Common myeloid progenitor, CD34-positive (primary cell): ENCODE results near the gene MGAT2.
A peak's percentile ranks its signal among the peaks of the same experiment; 100 is the strongest.
"Not testable (repeated sequence)": the region's sequence is repeated elsewhere in the genome, so short reads cannot be mapped to it uniquely, and the experiment has no call there.

ENCODE experiments used
- CTCF ChIA-PET: fragments of 350-600 bp; sonication (Branson Sonifier 250); formaldehyde crosslinking; loops from one replicate; lab custom pipeline; 2021; ENCODE audit warnings: antibody characterized with exemption; lab: Charles Lee
- POLR2A ChIA-PET: fragments of 350-600 bp; sonication (Branson Sonifier 250); formaldehyde crosslinking; loops from one replicate; lab custom pipeline; 2021; ENCODE audit warnings: antibody characterized with exemption; lab: Charles Lee
- DNase-seq, 3 donors: peaks; one replicate each; pipeline versions ENCODE4 v3.0.0 to v3.0.0-alpha.2; 2013
- H3K27ac ChIP-seq, 2 experiments: 1 replicate in 1 of 2; 2 replicates in 1 of 2; pipeline ENCODE4 v1.7.0; 2013; ENCODE audit warnings: inconsistent platforms in 2 of 2, low read length in 2 of 2, mild to moderate bottlenecking in 2 of 2, low read depth in 1 of 2, moderate library complexity in 1 of 2; ENCODE audit not compliant: severe bottlenecking in 2 of 2, insufficient read depth in 1 of 2, poor library complexity in 1 of 2
- H3K27me3 ChIP-seq, 5 experiments: replicated peaks in 2 of 5; 1 replicate in 3 of 5; 2 replicates in 2 of 5; pipeline versions ENCODE4 v1.6.1 to v1.7.0; 2013; ENCODE audit warnings: low read length in 4 of 5, mild to moderate bottlenecking in 2 of 5, moderate library complexity in 2 of 5, inconsistent platforms in 1 of 5; ENCODE audit not compliant: insufficient read depth in 5 of 5, control insufficient read depth in 4 of 5
- H3K36me3 ChIP-seq, 4 experiments: 1 replicate in 2 of 4; 2 replicates in 2 of 4; pipeline versions ENCODE4 v1.6.1 to v1.7.0; 2013; ENCODE audit warnings: low read length in 3 of 4, control low read depth in 1 of 4, mild to moderate bottlenecking in 1 of 4; ENCODE audit not compliant: control insufficient read depth in 4 of 4, insufficient read depth in 4 of 4
- H3K4me1 ChIP-seq, 4 experiments: 1 replicate in 3 of 4; 2 replicates in 1 of 4; pipeline versions ENCODE4 v1.6.1 to v1.7.1; 2013; ENCODE audit warnings: low read length in 3 of 4, mild to moderate bottlenecking in 3 of 4, control low read depth in 1 of 4, inconsistent platforms in 1 of 4, moderate library complexity in 1 of 4; ENCODE audit not compliant: control insufficient read depth in 4 of 4, insufficient read depth in 4 of 4; ENCODE audit errors: control extremely low read depth in 1 of 4
- H3K4me3 ChIP-seq, 7 experiments: 1 replicate in 4 of 7; 2 replicates in 3 of 7; pipeline versions ENCODE4 v1.5.1 to v1.7.0; 2013; ENCODE audit warnings: mild to moderate bottlenecking in 7 of 7, low read length in 6 of 7, moderate library complexity in 6 of 7, inconsistent platforms in 2 of 7, low read depth in 2 of 7, control low read depth in 1 of 7; ENCODE audit not compliant: insufficient read depth in 4 of 7, control insufficient read depth in 1 of 7; ENCODE audit errors: extremely low read depth in 1 of 7
- H3K9me3 ChIP-seq, 5 experiments: 1 replicate in 4 of 5; 2 replicates in 1 of 5; pipeline versions ENCODE4 v1.6.1 to v1.7.1; 2013; ENCODE audit warnings: low read length in 4 of 5, mild to moderate bottlenecking in 2 of 5, inconsistent platforms in 1 of 5, low read depth in 1 of 5, moderate library complexity in 1 of 5; ENCODE audit not compliant: control insufficient read depth in 4 of 5, insufficient read depth in 2 of 5; ENCODE audit errors: control extremely low read depth in 1 of 5
- WGBS: methylation state at CpG from one replicate; pipeline ENCODE4 v1.1.5; 2013; ENCODE audit not compliant: insufficient coverage; 5-methylcytosine and 5-hydroxymethylcytosine counted together

MGAT2 gene

DNA sequence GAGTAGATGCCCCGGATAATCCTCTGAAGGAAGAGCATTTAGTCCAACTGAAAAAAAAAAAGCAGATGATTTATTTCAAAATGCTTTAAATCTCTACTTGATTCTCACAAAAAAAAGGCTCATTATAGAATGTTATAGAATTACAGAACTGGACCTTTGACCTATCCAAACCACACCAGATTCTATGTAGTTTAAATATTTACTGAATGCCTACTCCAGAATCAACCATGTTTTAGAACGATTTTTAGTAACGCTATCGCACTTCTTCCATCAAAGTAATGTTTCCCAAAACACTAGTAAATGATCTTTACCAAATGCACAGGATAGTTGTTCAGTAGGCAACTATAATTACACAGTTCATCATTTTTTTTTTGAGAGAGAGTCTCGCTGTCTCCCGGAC is 37.0 kb upstream of the MGAT2 start:
- peaks cover 9 to 34% (median 22%) of the 10 kb centered on the region in 4 experiments for H3K36me3 ChIP-seq
- no peak for DNase-seq
- peaks cover 13 to 25% (median 16%) of the 10 kb centered on the region in 4 experiments for H3K4me1 ChIP-seq
- 95% methylated on average over 5 of the region's 6 CpGs for WGBS
- no peaks in the 10 kb centered on the region for H3K27me3 ChIP-seq
- peak overlapping the region in 2 of 7 experiments; percentile 98 to 99 for H3K4me3 ChIP-seq
- no peaks in the 10 kb centered on the region for H3K9me3 ChIP-seq
- no peak overlapping the region for H3K27ac ChIP-seq
- ChIA-PET CTCF (no interaction called here), POLR2A (interaction anchor here (0.7 to 1.0 kb wide), 2 partner anchors 14 to 37 kb away, joined by 3 read pairs; no protein-coding TSS in a partner anchor)

DNA sequence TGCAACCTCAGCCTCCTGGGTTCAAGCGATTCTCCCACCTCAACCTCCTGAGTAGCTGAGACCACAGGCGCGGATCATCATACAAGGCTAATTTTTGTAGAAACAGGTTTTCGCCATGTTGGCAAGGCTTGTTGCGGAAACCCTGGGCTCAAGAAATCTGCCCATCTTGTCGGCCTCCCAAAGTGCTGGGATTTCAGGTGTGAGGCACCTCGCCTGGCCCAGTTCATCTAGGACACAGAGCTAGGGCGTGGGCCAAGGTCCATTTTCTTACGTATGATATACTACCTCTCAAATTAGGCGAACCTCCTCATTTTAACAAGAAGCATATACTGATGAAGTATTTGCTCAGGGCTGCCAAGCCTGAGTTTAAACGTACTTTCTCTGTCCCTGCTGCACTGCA is 36.5 kb upstream of the MGAT2 start:
- DNase-seq = no peak
- ChIA-PET CTCF (interaction anchor here (1.3 kb wide), 1 partner anchor 50 kb away, joined by 3 read pairs; no protein-coding TSS in a partner anchor), POLR2A (interaction anchor here (0.7 to 1.0 kb wide), 2 partner anchors 14 to 37 kb away, joined by 3 read pairs; no protein-coding TSS in a partner anchor)
- Histone ChIP-seq H3K4me1 (peaks cover 13 to 25% (median 16%) of the 10 kb centered on the region in 4 experiments), H3K36me3 (peaks cover 9 to 34% (median 22%) of the 10 kb centered on the region in 4 experiments), H3K9me3 (no peaks in the 10 kb centered on the region), H3K4me3 (peak overlapping the region in 6 of 7 experiments; percentile 40 to 99 (median 98)), H3K27ac (peak overlapping the region in 1 of 2 experiments; percentile 98), H3K27me3 (no peaks in the 10 kb centered on the region)
- WGBS = 98% methylated on average over 9 of the region's 11 CpGs

DNA sequence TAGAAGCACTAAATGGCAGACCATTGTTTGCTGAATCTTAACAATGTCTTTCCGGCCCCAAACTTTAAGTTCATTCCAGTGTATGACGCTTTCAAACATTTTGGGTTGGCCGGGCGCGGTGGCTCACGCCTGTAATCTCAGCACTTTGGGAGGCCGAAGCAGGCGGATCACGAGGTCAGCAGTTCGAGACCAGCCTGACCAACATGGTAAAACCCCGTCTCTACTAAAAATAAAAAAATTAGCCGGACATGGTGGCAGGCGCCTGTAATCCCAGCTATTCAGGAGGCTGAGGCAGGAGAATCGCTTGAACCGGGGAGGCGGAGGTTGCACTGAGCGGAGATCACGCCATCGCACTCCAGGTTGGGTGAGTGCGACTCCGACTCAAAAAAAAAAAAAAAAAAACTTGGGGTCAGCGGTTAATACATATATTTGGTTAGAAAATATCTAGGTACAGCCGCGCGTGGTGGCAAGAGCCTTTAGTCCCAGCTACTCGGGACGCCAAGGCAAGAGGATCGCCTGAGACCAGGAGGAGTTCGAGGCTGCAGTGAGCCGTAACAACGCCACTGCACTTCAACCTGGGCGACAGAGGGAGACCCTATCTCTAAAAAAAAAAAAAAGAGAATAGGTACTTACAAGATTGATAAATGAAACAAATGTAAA is 35.5 kb upstream of the MGAT2 start:
- Histone ChIP-seq H3K27ac (peak overlapping the region; percentile 96 to 98), H3K36me3 (peaks cover 9 to 34% (median 21%) of the 10 kb centered on the region in 4 experiments), H3K4me3 (peak overlapping the region; percentile 48 to 100 (median 98)), H3K4me1 (peaks cover 13 to 25% (median 16%) of the 10 kb centered on the region in 4 experiments)
- H3K9me3 ChIP-seq, DNase-seq, H3K27me3 ChIP-seq: not testable (repeated sequence)
- 27% methylated on average over 24 of the region's 32 CpGs for WGBS
- CTCF ChIA-PET = interaction anchor here (0.6 to 4.2 kb wide), 9 partner anchors 10 to 115 kb away, joined by 3 to 28 read pairs (median 4); partner anchors contain the start of genes MGAT2 and RPL36AL
- POLR2A ChIA-PET = interaction anchor here (0.5 to 2.9 kb wide), 4 partner anchors 35 to 185 kb away, joined by 3 to 25 read pairs (median 3); partner anchors contain the start of genes MGAT2 and RPL36AL

DNA sequence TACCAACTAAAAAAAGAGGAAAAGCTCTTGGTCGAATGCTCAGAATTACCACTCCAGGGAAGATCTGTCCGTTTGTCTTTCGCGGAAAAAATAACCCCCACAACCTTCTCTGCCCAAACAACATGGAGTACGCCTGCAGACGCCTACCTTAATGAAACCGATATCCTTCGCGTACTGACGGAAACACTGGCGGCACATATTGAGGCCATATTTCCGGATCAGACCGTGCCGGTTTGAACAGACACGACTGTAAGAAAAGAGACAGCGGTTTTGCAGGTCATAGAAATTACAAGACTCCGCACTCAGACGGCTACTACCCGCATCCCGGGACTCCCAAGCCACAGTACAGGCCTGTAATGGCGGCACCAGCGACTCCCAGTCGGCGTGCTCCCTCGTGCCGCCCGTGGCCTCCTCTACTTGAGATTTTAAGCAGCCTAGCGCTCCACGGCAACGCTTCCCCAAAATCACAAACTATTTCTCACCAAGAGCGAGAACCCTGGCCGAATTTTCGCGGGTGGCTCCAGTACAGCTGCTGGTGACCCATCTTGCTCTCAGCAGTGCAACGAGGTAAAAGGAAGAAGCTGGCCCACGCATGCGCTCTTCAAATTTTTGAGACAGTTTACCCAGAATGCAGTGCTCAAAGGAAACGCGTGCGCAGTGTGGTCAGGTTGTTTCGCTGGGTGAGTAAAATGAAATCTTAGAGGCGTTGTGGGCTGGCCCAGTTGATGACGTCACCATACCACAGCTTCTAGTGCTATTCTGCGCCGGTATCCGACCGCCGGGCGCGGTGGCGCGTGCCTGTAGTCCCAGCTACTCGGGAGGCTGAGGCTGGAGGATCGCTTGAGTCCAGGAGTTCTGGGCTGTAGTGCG is 34.6 kb upstream of the MGAT2 start, which contains the start of gene RPS29:
TSS of gene RPS29 (minus strand) at position 578 of the 870 bp plus-strand sequence. CDS start at position 544, 34 bp downstream.
- Histone ChIP-seq H3K4me1 (peaks cover 13 to 25% (median 16%) of the 10 kb centered on the region in 4 experiments), H3K36me3 (peaks cover 9 to 34% (median 21%) of the 10 kb centered on the region in 4 experiments), H3K27me3 (no peaks in the 10 kb centered on the region), H3K27ac (peak within 1 kb of the TSS; percentile 96 to 98), H3K4me3 (peak within 1 kb of the TSS; percentile 87 to 100 (median 98)), H3K9me3 (no peaks in the 10 kb centered on the region)
- CTCF ChIA-PET = interaction anchor here (0.6 to 4.2 kb wide), 17 partner anchors 9 to 519 kb away, joined by 3 to 28 read pairs (median 4); partner anchors contain the start of genes LRR1, MGAT2 and RPL36AL
- POLR2A ChIA-PET = interaction anchor here (0.7 to 2.9 kb wide), 6 partner anchors 9 to 182 kb away, joined by 3 to 25 read pairs (median 6); partner anchors contain the start of genes KLHDC2, LRR1, MGAT2 and RPL36AL
- peak; percentile 99 to 100 (median 99) for DNase-seq
- 0% methylated on average over 35 of the region's 55 CpGs for WGBS

DNA sequence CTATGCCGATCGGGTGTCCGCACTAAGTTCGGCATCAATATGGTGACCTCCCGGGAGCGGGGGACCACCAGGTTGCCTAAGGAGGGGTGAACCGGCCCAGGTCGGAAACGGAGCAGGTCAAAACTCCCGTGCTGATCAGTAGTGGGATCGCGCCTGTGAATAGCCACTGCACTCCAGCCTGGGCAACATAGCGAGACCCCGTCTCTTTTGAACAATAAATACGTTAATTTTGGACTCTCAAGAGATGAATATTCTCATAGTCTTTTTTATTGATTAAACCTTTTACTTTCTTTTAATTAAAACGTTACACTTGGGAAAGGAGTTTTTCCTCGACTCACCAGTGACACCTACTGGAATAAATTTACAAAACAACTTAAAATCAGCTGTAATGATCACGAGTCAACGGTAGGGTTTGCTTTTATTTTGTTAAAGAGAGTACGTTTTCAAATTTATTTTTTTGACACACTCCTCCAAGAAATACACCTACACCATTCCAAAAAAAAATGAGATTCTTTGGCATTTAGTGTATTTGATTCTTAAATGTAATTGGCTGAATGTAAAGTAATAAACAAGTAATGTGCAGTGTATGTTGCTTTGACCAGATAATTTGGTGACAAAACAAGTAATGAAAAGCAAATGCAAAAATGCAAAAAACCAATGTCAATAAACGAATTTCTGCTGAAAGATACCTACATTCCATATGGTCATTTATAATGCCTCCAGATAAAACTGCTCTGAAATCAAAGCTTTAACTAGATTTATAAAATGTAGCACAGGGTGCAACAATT is 33.7 kb upstream of the MGAT2 start:
- no peaks in the 10 kb centered on the region for H3K9me3 ChIP-seq
- H3K4me1 ChIP-seq = peaks cover 13 to 25% (median 16%) of the 10 kb centered on the region in 4 experiments
- POLR2A ChIA-PET = interaction anchor here (0.5 to 2.9 kb wide), 6 partner anchors 8 to 181 kb away, joined by 3 to 25 read pairs (median 6); partner anchors contain the start of genes KLHDC2, LRR1, MGAT2 and RPL36AL
- WGBS = 60% methylated on average over 1 of the region's 21 CpGs
- peaks cover 9 to 29% (median 20%) of the 10 kb centered on the region in 4 experiments for H3K36me3 ChIP-seq
- H3K27ac ChIP-seq = peak overlapping the region; percentile 96 to 98
- CTCF ChIA-PET = interaction anchor here (0.6 to 4.2 kb wide), 12 partner anchors 8 to 125 kb away, joined by 3 to 28 read pairs (median 4); partner anchors contain the start of genes LRR1, MGAT2 and RPL36AL
- H3K27me3 ChIP-seq = no peaks in the 10 kb centered on the region
- peak overlapping the region; percentile 44 to 99 (median 93) for H3K4me3 ChIP-seq
- peak; percentile 84 to 90 (median 86) for DNase-seq

DNA sequence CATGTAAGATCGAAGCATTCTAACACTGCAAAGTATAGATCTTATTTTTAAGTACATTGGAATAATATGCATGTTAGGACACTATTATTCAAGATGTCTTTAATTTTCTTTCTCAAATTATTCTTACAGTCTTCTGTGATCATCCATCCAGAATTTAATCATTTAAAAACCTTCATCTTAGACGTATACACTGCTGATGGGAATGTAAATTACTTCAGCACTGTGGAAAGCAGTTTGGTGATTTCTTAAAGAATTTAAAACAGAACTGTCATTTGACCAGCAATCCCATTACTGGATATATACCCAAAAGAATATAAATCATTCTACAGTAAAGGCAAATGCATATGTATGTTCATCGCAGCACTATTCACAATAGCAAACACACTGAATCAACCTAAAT is 31.2 kb upstream of the MGAT2 start:
- ChIA-PET POLR2A (no interaction called here), CTCF (no interaction called here)
- H3K27ac ChIP-seq = no peak overlapping the region
- DNase-seq = no peak
- H3K36me3 ChIP-seq = peaks cover 0 to 4% (median under 1%) of the 10 kb centered on the region in 4 experiments
- peaks cover 9 to 16% (median 12%) of the 10 kb centered on the region in 4 experiments for H3K4me1 ChIP-seq
- no peaks in the 10 kb centered on the region for H3K27me3 ChIP-seq
- no peak overlapping the region for H3K4me3 ChIP-seq
- WGBS = no CpG with 5 or more reads among the region's 3 CpGs
- H3K9me3 ChIP-seq = no peaks in the 10 kb centered on the region
